ENCODE data around the gene SPAG16. TPM values are rescaled to one million over a fixed set of nuclear protein-coding genes. Genes with fewer than 3 reads are reported as not detected.
A peak's percentile ranks its signal among the peaks of the same experiment; 100 is the strongest.

Gene SPAG16
- total and polyA plus RNA-seq, 2 donors (not counting 1 experiment from before 2014, with no cell fraction given): 24.1 to 36.8 TPM

GRCh38 chr2:213863541-213863940 lies 579.3 kb downstream of the SPAG16 start:
- TF ChIP-seq CTCF (conservative IDR thresholded peaks at IDR 0.05 in 1 of 2, IDR thresholded peaks at IDR 0.05 in 1 of 2; ENCODE audit: low read depth in 1 of 2, low read length in 2 of 2) (no peak), EZH2 (IDR thresholded peaks at IDR 0.05; ENCODE audit: low read length, missing control alignments) (no peak)
- no peak overlapping the region for H2AFZ ChIP-seq (ENCODE audit: low read length)
- no peak overlapping the region for H3K9ac ChIP-seq (ENCODE audit: insufficient read depth, low read length)
- H3K27ac ChIP-seq (ENCODE audit: insufficient read depth, low read length): no peak overlapping the region
- H3K36me3 ChIP-seq (ENCODE audit: control insufficient read depth, insufficient read depth, low read length): no peaks in the 10 kb centered on the region
- no peaks in the 10 kb centered on the region for H3K27me3 ChIP-seq (ENCODE audit: control insufficient read depth, insufficient read depth, low read length)
- H3K9me3 ChIP-seq (ENCODE audit: control insufficient read depth, insufficient read depth, low read depth, low read length): no peaks in the 10 kb centered on the region
- no peak overlapping the region for H3K4me2 ChIP-seq (ENCODE audit: extremely low read depth, insufficient read depth, low read length)
- no peaks in the 10 kb centered on the region for H4K20me1 ChIP-seq (ENCODE audit: control insufficient read depth, extremely low read depth, insufficient read depth, low read length)
- peak in 1 of 2 donors; percentile 15 for DNase-seq (ENCODE audit: low read depth in 2 of 2)
- H3K4me1 ChIP-seq (ENCODE audit: control insufficient read depth, extremely low read depth, insufficient read depth, low read length): no peaks in the 10 kb centered on the region
- H3K79me2 ChIP-seq (ENCODE audit: control insufficient read depth, insufficient read depth, low read length): no peaks in the 10 kb centered on the region
- H3K4me3 ChIP-seq (replicated peaks in 1 of 4; ENCODE audit: control extremely low read depth in 1 of 4, insufficient read depth in 1 of 4, low read depth in 3 of 4, low read length in 4 of 4): no peak overlapping the region

- no peak overlapping the region for H3K4me2 ChIP-seq (ENCODE audit: extremely low read depth, insufficient read depth, low read length)
- no peaks in the 10 kb centered on the region for H4K20me1 ChIP-seq (ENCODE audit: control insufficient read depth, extremely low read depth, insufficient read depth, low read length)
- no peak overlapping the region for H3K4me3 ChIP-seq (replicated peaks in 1 of 4; ENCODE audit: control extremely low read depth in 1 of 4, insufficient read depth in 1 of 4, low read depth in 3 of 4, low read length in 4 of 4)
- no peaks in the 10 kb centered on the region for H3K36me3 ChIP-seq (ENCODE audit: control insufficient read depth, insufficient read depth, low read length)
- no peak overlapping the region for H2AFZ ChIP-seq (ENCODE audit: low read length)
- H3K9me3 ChIP-seq (ENCODE audit: control insufficient read depth, insufficient read depth, low read depth, low read length): no peaks in the 10 kb centered on the region
- no peak overlapping the region for H3K9ac ChIP-seq (ENCODE audit: insufficient read depth, low read length)
- TF ChIP-seq EZH2 (IDR thresholded peaks at IDR 0.05; ENCODE audit: low read length, missing control alignments) (no peak), CTCF (conservative IDR thresholded peaks at IDR 0.05 in 1 of 2, IDR thresholded peaks at IDR 0.05 in 1 of 2; ENCODE audit: low read depth in 1 of 2, low read length in 2 of 2) (no peak)
- no peak for DNase-seq (ENCODE audit: low read depth in 2 of 2)
- no peaks in the 10 kb centered on the region for H3K27me3 ChIP-seq (ENCODE audit: control insufficient read depth, insufficient read depth, low read length)
- H3K4me1 ChIP-seq (ENCODE audit: control insufficient read depth, extremely low read depth, insufficient read depth, low read length): no peaks in the 10 kb centered on the region
- no peak overlapping the region for H3K27ac ChIP-seq (ENCODE audit: insufficient read depth, low read length)
- no peaks in the 10 kb centered on the region for H3K79me2 ChIP-seq (ENCODE audit: control insufficient read depth, insufficient read depth, low read length)
These were observed 584.3 kb downstream of the SPAG16 start for GRCh38 chr2:213868526-213868925.

DNA sequence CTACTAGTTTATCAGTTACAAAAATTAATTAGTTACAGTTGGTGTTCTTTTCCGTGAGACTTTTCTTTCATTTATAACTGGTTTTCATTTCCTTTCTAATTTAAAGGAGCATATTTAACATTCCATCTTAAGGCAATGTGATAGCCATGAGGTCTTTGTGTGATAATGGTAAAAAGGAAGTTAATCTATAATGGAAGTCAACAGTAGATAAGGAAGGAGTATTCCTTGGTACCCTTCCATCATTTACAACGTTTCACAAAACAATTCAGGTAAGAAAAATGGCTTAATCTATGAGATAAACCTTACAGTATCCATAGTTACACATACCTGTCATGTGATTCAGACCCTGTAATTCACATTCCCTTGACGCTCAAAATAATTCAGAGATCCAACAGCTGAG lies 601.2 kb downstream of the SPAG16 start:
- no peaks in the 10 kb centered on the region for H3K36me3 ChIP-seq (ENCODE audit: control insufficient read depth, insufficient read depth, low read length)
- H4K20me1 ChIP-seq (ENCODE audit: control insufficient read depth, extremely low read depth, insufficient read depth, low read length): no peaks in the 10 kb centered on the region
- no peak overlapping the region for H3K4me3 ChIP-seq (replicated peaks in 1 of 4; ENCODE audit: control extremely low read depth in 1 of 4, insufficient read depth in 1 of 4, low read depth in 3 of 4, low read length in 4 of 4)
- H3K27ac ChIP-seq (ENCODE audit: insufficient read depth, low read length): no peak overlapping the region
- no peak overlapping the region for H2AFZ ChIP-seq (ENCODE audit: low read length)
- no peaks in the 10 kb centered on the region for H3K79me2 ChIP-seq (ENCODE audit: control insufficient read depth, insufficient read depth, low read length)
- H3K9me3 ChIP-seq (ENCODE audit: control insufficient read depth, insufficient read depth, low read depth, low read length): no peaks in the 10 kb centered on the region
- no peaks in the 10 kb centered on the region for H3K27me3 ChIP-seq (ENCODE audit: control insufficient read depth, insufficient read depth, low read length)
- H3K4me1 ChIP-seq (ENCODE audit: control insufficient read depth, extremely low read depth, insufficient read depth, low read length): no peaks in the 10 kb centered on the region
- H3K9ac ChIP-seq (ENCODE audit: insufficient read depth, low read length): no peak overlapping the region
- no peak for DNase-seq (ENCODE audit: low read depth in 2 of 2)
- no peak overlapping the region for H3K4me2 ChIP-seq (ENCODE audit: extremely low read depth, insufficient read depth, low read length)
- no peak for TF ChIP-seq CTCF (conservative IDR thresholded peaks at IDR 0.05 in 1 of 2, IDR thresholded peaks at IDR 0.05 in 1 of 2; ENCODE audit: low read depth in 1 of 2, low read length in 2 of 2)
- no peak for TF ChIP-seq EZH2 (IDR thresholded peaks at IDR 0.05; ENCODE audit: low read length, missing control alignments)

Measured in fibroblast of lung (primary cell).